ENCODE results near the gene GPR62. TPM values are rescaled to one million over a fixed set of nuclear protein-coding genes. Genes with fewer than 3 reads are reported as not detected.

GPR62 gene
- total and polyA plus RNA-seq, 2 experiments from 2014 or later: 0.10 to 0.38 TPM

DNA sequence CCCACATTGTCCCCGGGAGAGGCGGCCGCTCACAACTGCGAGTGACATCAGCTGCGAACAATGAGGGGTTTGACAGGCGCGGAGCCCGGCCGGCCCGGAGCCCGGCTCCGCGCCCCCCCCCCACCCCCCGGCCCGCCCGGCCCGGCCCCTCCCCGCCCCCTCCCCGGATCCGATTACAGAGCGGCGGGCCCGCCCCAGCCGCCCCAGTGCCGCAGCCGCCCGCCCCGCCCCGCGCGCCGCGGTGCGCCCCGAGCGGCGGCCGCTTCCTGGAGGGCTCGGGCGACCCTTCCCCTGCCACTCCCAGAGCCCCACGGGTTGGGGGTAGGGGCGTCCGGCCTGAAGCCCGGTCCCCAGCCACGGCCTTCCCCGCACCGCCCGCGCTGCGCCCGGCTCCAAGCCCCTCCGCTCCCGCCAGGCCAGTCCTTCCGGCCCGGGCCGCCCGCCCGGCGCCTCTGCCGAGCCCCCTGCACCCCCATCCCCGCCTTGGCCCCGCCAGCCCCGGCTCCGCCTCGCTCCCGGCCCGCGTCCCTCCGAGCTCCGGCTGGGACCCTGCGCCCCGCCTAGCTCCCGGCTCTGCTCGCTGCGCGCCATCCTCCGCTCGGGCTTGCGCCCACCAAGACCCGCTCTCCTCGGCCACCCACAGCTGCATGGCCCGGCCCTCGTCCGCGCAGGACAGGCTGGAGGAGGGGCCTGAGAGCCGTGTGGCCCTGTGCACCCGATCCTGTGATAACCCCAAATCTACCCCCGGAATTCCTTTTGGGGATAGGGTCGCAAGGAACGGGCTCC, 12.4 kb downstream of the GPR62 start, which contains the start of gene PCBP4:
Gene PCBP4 (minus strand): TSS at position 71 of the 786 bp plus-strand sequence. CDS start 6,214 bp downstream, outside the sequence.
- no peaks in the 10 kb centered on the region for H3K36me3 ChIP-seq (ENCODE audit: insufficient read depth)
- H3K4me3 Mint-ChIP-seq: peak within 1 kb of the TSS; percentile 85
- H3F3A ChIP-seq (replicated peaks; ENCODE audit: low read depth): peaks cover 13% of the 10 kb centered on the region; the same call in 1 of the 2 replicates
- H3K27me3 Mint-ChIP-seq (ENCODE audit: insufficient read depth, low read depth, poor library complexity): peaks cover 28% of the 10 kb centered on the region
- ATAC-seq (peak; percentile 31), DNase-seq (ENCODE audit: low spot score) (peak; percentile 70)
- no peaks in the 10 kb centered on the region for H4K20me1 ChIP-seq (replicated peaks; ENCODE audit: insufficient read depth)
- peaks cover 57% of the 10 kb centered on the region for H3K4me1 Mint-ChIP-seq
- peaks cover 37% of the 10 kb centered on the region for H3K4me1 ChIP-seq (ENCODE audit: insufficient read depth)
- peak within 1 kb of the TSS; percentile 100 for H3K4me2 ChIP-seq
- H3K27ac Mint-ChIP-seq: peak within 1 kb of the TSS; percentile 97
- H3K4me3 ChIP-seq: peak within 1 kb of the TSS; percentile 95
- H2AFZ ChIP-seq: peak within 1 kb of the TSS; percentile 38; the same call in 1 of the 2 replicates
- TF ChIP-seq POLR2AphosphoS5 (IDR thresholded peaks at IDR 0.05; ENCODE audit: low read depth) (peak; percentile 60; the same call in 1 of the 2 replicates), NANOG (IDR thresholded peaks at IDR 0.05; ENCODE audit: borderline replicate concordance) (no peak)
- no peaks in the 10 kb centered on the region; the same call in 2 of the 3 replicates for H3K9me3 Mint-ChIP-seq
- H3K27me3 ChIP-seq (ENCODE audit: insufficient read depth): peaks cover 9% of the 10 kb centered on the region; the same call in 1 of the 2 replicates
- peak within 1 kb of the TSS; percentile 97 for H3K27ac ChIP-seq (ENCODE audit: low read depth)
- H3K79me2 ChIP-seq (replicated peaks; ENCODE audit: insufficient read depth): no peaks in the 10 kb centered on the region
- H3K36me3 Mint-ChIP-seq (ENCODE audit: low read depth): peaks cover 7% of the 10 kb centered on the region; the same call in 2 of the 3 replicates
- H3K9me2 ChIP-seq (ENCODE audit: insufficient read depth): no peaks in the 10 kb centered on the region

DNA sequence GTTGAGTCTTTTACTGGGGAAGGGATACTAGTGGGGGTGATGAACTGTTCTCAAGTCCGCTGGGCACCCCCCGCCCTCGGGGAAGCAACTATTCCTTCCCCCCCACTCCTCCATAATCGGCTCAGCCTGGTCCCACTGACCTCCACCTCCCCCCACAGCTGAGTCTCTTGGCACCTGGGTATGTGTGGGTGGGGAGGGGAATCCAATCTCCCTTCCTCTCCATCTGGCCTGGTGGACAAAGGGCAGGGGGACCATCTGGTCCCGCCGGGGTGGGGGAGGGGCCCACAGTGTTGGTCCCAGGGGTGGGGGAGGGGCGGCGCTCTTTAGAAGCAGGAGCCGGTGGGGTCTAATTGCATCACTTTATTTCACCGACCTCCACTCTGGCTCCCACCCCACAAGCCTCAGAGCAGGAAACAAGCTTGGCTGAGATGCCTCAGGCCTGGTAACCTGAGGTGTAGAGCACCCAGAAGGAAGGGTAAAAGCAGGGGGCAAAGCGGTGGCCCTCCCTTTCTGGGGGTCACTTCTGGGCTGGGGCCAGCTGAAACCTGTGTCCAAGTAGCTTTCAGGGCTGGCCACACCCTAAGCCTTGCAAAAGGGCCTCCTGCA, 13.1 kb downstream of the GPR62 start:
- Histone ChIP-seq H4K20me1 (replicated peaks; ENCODE audit: insufficient read depth) (no peaks in the 10 kb centered on the region), H3K27me3 (ENCODE audit: insufficient read depth) (peaks cover 9% of the 10 kb centered on the region; the same call in 1 of the 2 replicates), H3K36me3 (ENCODE audit: insufficient read depth) (no peaks in the 10 kb centered on the region), H3K79me2 (replicated peaks; ENCODE audit: insufficient read depth) (no peaks in the 10 kb centered on the region), H3K27ac (ENCODE audit: low read depth) (peak overlapping the region; percentile 97), H2AFZ (peak overlapping the region; percentile 38; the same call in 1 of the 2 replicates), H3F3A (replicated peaks; ENCODE audit: low read depth) (peaks cover 13% of the 10 kb centered on the region; the same call in 1 of the 2 replicates), H3K4me1 (ENCODE audit: insufficient read depth) (peaks cover 37% of the 10 kb centered on the region), H3K9me2 (ENCODE audit: insufficient read depth) (no peaks in the 10 kb centered on the region), H3K4me3 (peak overlapping the region; percentile 95), H3K4me2 (peak overlapping the region; percentile 100)
- DNase-seq (ENCODE audit: low spot score): peak; percentile 94
- peak overlapping the region; percentile 97 for H3K27ac Mint-ChIP-seq
- peak overlapping the region; percentile 85 for H3K4me3 Mint-ChIP-seq
- H3K27me3 Mint-ChIP-seq (ENCODE audit: insufficient read depth, low read depth, poor library complexity): peaks cover 28% of the 10 kb centered on the region
- H3K36me3 Mint-ChIP-seq (ENCODE audit: low read depth): peaks cover 7% of the 10 kb centered on the region; the same call in 2 of the 3 replicates
- TF ChIP-seq POLR2AphosphoS5 (IDR thresholded peaks at IDR 0.05; ENCODE audit: low read depth) (peak; percentile 76), STAT1 (IDR thresholded peaks at IDR 0.05; ENCODE audit: unreplicated experiment) (no peak)
- no peaks in the 10 kb centered on the region; the same call in 2 of the 3 replicates for H3K9me3 Mint-ChIP-seq
- peaks cover 57% of the 10 kb centered on the region for H3K4me1 Mint-ChIP-seq
- ATAC-seq: peak; percentile 17

DNA sequence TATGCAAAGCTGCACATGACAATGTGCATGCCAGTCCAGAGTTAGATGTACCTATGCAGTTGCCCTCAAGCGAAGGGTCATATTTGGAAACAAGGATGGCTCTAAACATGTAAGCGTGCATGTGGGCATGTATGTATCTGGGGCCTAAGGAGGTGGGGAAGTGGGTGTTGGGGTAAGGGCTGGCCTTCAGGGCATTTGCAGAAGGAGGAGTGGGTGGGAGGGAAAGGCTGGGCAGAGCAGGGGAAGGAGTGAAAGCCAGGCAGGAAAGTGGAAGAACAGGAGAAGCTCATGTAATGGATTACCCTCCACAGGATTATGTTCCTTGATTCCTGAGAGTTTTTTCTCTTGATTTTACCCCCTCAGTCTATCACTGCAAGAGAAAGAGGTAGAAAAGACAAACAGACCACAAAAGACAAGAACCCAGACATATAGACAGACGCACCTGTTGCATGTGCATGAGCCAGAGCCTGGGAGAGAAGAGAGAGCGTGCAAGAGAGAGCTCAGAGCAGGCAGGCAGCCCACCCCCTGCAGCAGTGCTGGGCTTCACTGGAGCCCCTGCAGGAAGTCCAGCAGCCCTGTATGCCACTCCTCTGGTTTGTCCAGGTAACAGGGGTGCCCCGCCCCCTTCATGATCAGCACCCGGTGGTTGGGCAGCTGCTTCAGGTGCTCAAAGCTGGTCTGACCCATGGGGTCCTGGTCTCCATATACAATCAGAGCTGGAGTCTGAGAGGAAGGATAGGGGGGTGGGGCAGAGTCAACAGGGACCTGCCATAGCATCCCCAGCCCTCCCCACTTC, 13.9 kb downstream of the GPR62 start:
- Histone ChIP-seq H3K27ac (ENCODE audit: low read depth) (peak overlapping the region; percentile 91), H2AFZ (no peak overlapping the region), H3K36me3 (ENCODE audit: insufficient read depth) (no peaks in the 10 kb centered on the region), H3K79me2 (replicated peaks; ENCODE audit: insufficient read depth) (no peaks in the 10 kb centered on the region), H4K20me1 (replicated peaks; ENCODE audit: insufficient read depth) (no peaks in the 10 kb centered on the region), H3K9me2 (ENCODE audit: insufficient read depth) (no peaks in the 10 kb centered on the region), H3K4me1 (ENCODE audit: insufficient read depth) (peaks cover 35% of the 10 kb centered on the region), H3K4me2 (peak overlapping the region; percentile 100), H3F3A (replicated peaks; ENCODE audit: low read depth) (peaks cover 13% of the 10 kb centered on the region), H3K4me3 (peak overlapping the region; percentile 95), H3K27me3 (ENCODE audit: insufficient read depth) (peaks cover 9% of the 10 kb centered on the region)
- H3K27ac Mint-ChIP-seq: peak overlapping the region; percentile 97
- peaks cover 55% of the 10 kb centered on the region for H3K4me1 Mint-ChIP-seq
- peaks cover 7% of the 10 kb centered on the region; the same call in 2 of the 3 replicates for H3K36me3 Mint-ChIP-seq (ENCODE audit: low read depth)
- ATAC-seq (peak; percentile 4; the same call in 2 of the 3 replicates), DNase-seq (ENCODE audit: low spot score) (peak; percentile 65)
- peak overlapping the region; percentile 85 for H3K4me3 Mint-ChIP-seq
- H3K27me3 Mint-ChIP-seq (ENCODE audit: insufficient read depth, low read depth, poor library complexity): peaks cover 32% of the 10 kb centered on the region
- H3K9me3 Mint-ChIP-seq: no peaks in the 10 kb centered on the region; the same call in 1 of the 3 replicates
- TF ChIP-seq, protein P1, sequence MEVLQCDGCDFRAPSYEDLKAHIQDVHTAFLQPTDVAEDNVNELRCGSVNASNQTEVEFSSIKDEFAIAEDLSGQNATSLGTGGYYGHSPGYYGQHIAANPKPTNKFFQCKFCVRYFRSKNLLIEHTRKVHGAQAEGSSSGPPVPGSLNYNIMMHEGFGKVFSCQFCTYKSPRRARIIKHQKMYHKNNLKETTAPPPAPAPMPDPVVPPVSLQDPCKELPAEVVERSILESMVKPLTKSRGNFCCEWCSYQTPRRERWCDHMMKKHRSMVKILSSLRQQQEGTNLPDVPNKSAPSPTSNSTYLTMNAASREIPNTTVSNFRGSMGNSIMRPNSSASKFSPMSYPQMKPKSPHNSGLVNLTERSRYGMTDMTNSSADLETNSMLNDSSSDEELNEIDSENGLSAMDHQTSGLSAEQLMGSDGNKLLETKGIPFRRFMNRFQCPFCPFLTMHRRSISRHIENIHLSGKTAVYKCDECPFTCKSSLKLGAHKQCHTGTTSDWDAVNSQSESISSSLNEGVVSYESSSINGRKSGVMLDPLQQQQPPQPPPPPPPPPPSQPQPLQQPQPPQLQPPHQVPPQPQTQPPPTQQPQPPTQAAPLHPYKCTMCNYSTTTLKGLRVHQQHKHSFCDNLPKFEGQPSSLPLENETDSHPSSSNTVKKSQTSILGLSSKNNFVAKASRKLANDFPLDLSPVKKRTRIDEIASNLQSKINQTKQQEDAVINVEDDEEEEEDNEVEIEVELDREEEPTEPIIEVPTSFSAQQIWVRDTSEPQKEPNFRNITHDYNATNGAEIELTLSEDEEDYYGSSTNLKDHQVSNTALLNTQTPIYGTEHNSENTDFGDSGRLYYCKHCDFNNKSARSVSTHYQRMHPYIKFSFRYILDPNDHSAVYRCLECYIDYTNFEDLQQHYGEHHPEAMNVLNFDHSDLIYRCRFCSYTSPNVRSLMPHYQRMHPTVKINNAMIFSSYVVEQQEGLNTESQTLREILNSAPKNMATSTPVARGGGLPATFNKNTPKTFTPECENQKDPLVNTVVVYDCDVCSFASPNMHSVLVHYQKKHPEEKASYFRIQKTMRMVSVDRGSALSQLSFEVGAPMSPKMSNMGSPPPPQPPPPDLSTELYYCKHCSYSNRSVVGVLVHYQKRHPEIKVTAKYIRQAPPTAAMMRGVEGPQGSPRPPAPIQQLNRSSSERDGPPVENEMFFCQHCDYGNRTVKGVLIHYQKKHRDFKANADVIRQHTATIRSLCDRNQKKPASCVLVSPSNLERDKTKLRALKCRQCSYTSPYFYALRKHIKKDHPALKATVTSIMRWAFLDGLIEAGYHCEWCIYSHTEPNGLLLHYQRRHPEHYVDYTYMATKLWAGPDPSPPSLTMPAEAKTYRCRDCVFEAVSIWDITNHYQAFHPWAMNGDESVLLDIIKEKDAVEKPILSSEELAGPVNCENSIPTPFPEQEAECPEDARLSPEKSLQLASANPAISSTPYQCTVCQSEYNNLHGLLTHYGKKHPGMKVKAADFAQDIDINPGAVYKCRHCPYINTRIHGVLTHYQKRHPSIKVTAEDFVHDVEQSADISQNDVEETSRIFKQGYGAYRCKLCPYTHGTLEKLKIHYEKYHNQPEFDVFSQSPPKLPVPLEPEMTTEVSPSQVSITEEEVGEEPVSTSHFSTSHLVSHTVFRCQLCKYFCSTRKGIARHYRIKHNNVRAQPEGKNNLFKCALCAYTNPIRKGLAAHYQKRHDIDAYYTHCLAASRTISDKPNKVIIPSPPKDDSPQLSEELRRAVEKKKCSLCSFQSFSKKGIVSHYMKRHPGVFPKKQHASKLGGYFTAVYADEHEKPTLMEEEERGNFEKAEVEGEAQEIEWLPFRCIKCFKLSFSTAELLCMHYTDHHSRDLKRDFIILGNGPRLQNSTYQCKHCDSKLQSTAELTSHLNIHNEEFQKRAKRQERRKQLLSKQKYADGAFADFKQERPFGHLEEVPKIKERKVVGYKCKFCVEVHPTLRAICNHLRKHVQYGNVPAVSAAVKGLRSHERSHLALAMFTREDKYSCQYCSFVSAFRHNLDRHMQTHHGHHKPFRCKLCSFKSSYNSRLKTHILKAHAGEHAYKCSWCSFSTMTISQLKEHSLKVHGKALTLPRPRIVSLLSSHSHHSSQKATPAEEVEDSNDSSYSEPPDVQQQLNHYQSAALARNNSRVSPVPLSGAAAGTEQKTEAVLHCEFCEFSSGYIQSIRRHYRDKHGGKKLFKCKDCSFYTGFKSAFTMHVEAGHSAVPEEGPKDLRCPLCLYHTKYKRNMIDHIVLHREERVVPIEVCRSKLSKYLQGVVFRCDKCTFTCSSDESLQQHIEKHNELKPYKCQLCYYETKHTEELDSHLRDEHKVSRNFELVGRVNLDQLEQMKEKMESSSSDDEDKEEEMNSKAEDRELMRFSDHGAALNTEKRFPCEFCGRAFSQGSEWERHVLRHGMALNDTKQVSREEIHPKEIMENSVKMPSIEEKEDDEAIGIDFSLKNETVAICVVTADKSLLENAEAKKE (CRISPR knock-in tag; IDR thresholded peaks at IDR 0.05): no peak
- TF ChIP-seq CREB1 (CRISPR knock-in tag; IDR thresholded peaks at IDR 0.05; ENCODE audit: low read depth): no peak
